CD4-positive, alpha-beta T cell treated with Interleukin-6 at 100 ng/mL for 8 hours (primary cell): ENCODE results near the gene CNTNAP2.

Source experiments
- DNase-seq: peaks from one replicate; pipeline ENCODE4 v3.0.0-alpha.2; 2020; ENCODE audit warnings: mixed read lengths, low spot score

The CNTNAP2 gene

GRCh38 chr7:146683439-146683838 is 566.8 kb downstream of the CNTNAP2 start:
- no peak for DNase-seq

GRCh38 chr7:146690987-146691386 is 574.4 kb downstream of the CNTNAP2 start:
- DNase-seq, result no peak

- no peak for DNase-seq
Measured at GRCh38 chr7:146698995-146699610, 582.5 kb downstream of the CNTNAP2 start.

- no peak for DNase-seq
Measured at GRCh38 chr7:146700015-146700560, 583.5 kb downstream of the CNTNAP2 start.

- DNase-seq, result no peak
Measured at GRCh38 chr7:146701166-146701565, 584.6 kb downstream of the CNTNAP2 start.

- no peak for DNase-seq
Measured at GRCh38 chr7:146702898-146703297, 586.3 kb downstream of the CNTNAP2 start.

- no peak for DNase-seq
Measured at GRCh38 chr7:146709451-146710027, 592.9 kb downstream of the CNTNAP2 start.

- DNase-seq, result no peak
Measured at GRCh38 chr7:146713205-146713604, 596.6 kb downstream of the CNTNAP2 start.

- DNase-seq, result no peak
Measured at GRCh38 chr7:146713934-146714333, 597.3 kb downstream of the CNTNAP2 start.

- DNase-seq, result no peak
Measured at GRCh38 chr7:146720195-146720594, 603.6 kb downstream of the CNTNAP2 start.

- no peak for DNase-seq
Measured at GRCh38 chr7:146722986-146723385, 606.4 kb downstream of the CNTNAP2 start.

- DNase-seq, result no peak
Measured at GRCh38 chr7:146725520-146725919, 608.9 kb downstream of the CNTNAP2 start.

GRCh38 chr7:146728141-146728540 is 611.5 kb downstream of the CNTNAP2 start:
- DNase-seq, result no peak

- DNase-seq, result no peak
Measured at GRCh38 chr7:146728611-146729010, 612.0 kb downstream of the CNTNAP2 start.

GRCh38 chr7:146731185-146731584 is 614.6 kb downstream of the CNTNAP2 start:
- no peak for DNase-seq

- DNase-seq, result no peak
Measured at GRCh38 chr7:146735992-146736391, 619.4 kb downstream of the CNTNAP2 start.

GRCh38 chr7:146736446-146737190 is 620.0 kb downstream of the CNTNAP2 start:
- DNase-seq, result no peak

- DNase-seq, result no peak
Measured at GRCh38 chr7:146740039-146740438, 623.4 kb downstream of the CNTNAP2 start.

- no peak for DNase-seq
Measured at GRCh38 chr7:146741911-146742310, 625.3 kb downstream of the CNTNAP2 start.

GRCh38 chr7:146754385-146754784 is 637.8 kb downstream of the CNTNAP2 start:
- DNase-seq, result no peak

GRCh38 chr7:146755585-146755984 is 639.0 kb downstream of the CNTNAP2 start:
- no peak for DNase-seq

- DNase-seq, result no peak
Measured at GRCh38 chr7:146764458-146764857, 647.9 kb downstream of the CNTNAP2 start.

GRCh38 chr7:146768957-146769356 is 652.4 kb downstream of the CNTNAP2 start:
- DNase-seq, result no peak
